Activated CD8-positive, alpha-beta T cell treated with anti-CD3 and anti-CD28 coated beads, Interleukin-2, amount 10 ng/mL, durations not matched to agents 7 days and 5 days (primary cell): Measurements from ENCODE around the gene CDH4. TPM values are rescaled to one million over a fixed set of nuclear protein-coding genes. Genes with fewer than 3 reads are reported as not detected.

Experiments
- ATAC-seq: fragments of 150-1000 bp; cut with Tn5 transposase; one replicate; pipeline ENCODE4 v1.10.0; 2021; ENCODE audit warnings: moderate library complexity
- CTCF ChIA-PET: fragments of 350-600 bp; sonication (Branson Sonifier 250); formaldehyde crosslinking; loops from one replicate; lab custom pipeline; 2021; ENCODE audit warnings: antibody characterized with exemption; lab: Charles Lee
- POLR2A ChIA-PET: fragments of 350-600 bp; sonication (Branson Sonifier 250); formaldehyde crosslinking; loops from one replicate; lab custom pipeline; 2021; ENCODE audit warnings: antibody characterized with exemption; lab: Charles Lee
- DNase-seq: peaks from one replicate; pipeline ENCODE4 v3.0.0-alpha.2; 2020
- H3K27ac Mint-ChIP-seq: one replicate; pipeline ENCODE4 v1.8.0; 2021; ENCODE audit warnings: mild to moderate bottlenecking, mixed read lengths
- H3K27me3 Mint-ChIP-seq: one replicate; pipeline ENCODE4 v1.8.0; 2021; ENCODE audit warnings: low read depth, mixed read lengths
- H3K36me3 Mint-ChIP-seq: one replicate; pipeline ENCODE4 v1.8.0; 2021; ENCODE audit warnings: low read depth, mixed read lengths
- H3K4me1 Mint-ChIP-seq: one replicate; pipeline ENCODE4 v1.8.0; 2021; ENCODE audit warnings: low read depth, mixed read lengths
- H3K4me3 Mint-ChIP-seq: one replicate; pipeline ENCODE4 v1.8.0; 2021; ENCODE audit warnings: mild to moderate bottlenecking, mixed read lengths
- H3K9me3 Mint-ChIP-seq: one replicate; pipeline ENCODE4 v1.8.0; 2022; ENCODE audit warnings: mixed read lengths; ENCODE audit not compliant: insufficient read depth
- total RNA-seq, 2 experiments: library from RNA; stranded (reverse); gene quantifications; one replicate each; pipeline ENCODE4 v1.2.3, GENCODE V29; 2021

The CDH4 gene
- total RNA-seq, 2 experiments from 2014 or later: 0.05 to 0.13 TPM

DNA sequence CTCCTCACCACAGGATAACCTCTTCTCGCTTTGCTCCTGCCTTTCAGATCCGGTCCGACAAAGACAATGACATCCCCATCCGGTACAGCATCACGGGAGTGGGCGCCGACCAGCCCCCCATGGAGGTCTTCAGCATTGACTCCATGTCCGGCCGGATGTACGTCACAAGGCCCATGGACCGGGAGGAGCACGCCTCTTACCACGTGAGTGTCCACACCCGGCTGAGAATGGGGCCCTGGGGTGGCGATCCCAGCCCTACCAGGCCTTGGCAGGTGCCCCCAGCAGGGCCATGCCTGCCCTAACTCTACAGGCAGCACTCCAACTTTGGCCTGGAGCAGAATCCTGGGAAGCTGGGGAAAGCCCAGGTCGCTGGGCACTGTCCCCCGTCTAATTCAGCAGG, 592.6 kb downstream of the CDH4 start:
- Mint-ChIP-seq H3K27me3 (no peaks in the 10 kb centered on the region), H3K9me3 (no peaks in the 10 kb centered on the region), H3K4me1 (no peaks in the 10 kb centered on the region), H3K4me3 (no peak overlapping the region), H3K36me3 (no peaks in the 10 kb centered on the region), H3K27ac (no peak overlapping the region)
- ChIA-PET CTCF (no interaction called here), POLR2A (no interaction called here)
- DNase-seq: no peak
- ATAC-seq: no peak

DNA sequence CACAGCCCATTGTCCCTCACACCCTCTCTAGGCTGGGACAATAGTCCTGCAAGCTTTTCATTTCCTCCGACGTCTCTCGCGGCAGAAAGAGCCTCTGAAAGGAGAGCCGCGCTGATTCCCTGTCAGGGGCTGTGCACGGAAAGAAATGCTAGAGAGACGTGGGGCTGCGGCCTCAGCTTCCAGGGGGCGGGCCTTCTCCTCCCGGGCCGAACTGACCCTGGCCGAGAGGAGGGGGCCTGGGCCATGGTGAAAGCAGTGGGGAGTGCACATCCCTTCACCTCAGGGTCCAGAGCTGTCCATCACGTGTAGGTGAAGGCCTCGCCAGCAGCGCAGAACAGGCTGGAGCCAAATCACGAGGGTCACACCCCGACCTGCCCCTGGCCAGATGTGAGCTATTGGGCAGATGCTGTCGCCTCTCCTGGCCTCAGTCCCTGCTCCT, 593.2 kb downstream of the CDH4 start:
- no peaks in the 10 kb centered on the region for H3K36me3 Mint-ChIP-seq

DNA sequence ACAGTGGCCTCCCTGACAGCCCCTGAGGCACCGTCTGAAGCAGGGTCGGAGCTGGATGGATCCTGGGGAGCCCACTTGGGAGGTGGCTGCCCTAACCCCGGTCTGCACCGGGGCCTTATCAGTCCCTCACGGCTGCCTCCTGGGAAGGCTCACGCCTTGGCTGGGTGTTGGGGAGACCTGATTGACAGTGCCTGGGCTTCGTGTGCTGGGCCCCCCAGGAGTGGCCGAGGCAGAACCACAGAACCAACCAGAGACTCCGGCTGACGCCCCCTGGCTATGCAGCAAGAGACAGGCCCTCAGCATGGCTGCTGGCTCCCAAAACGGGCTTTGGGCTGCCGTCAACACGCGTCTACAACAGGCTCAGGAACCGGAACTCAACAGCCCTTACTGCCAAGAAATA, 594.0 kb downstream of the CDH4 start:
- no peaks in the 10 kb centered on the region for H3K9me3 Mint-ChIP-seq
- H3K36me3 Mint-ChIP-seq: no peaks in the 10 kb centered on the region
- ATAC-seq (no peak), DNase-seq (no peak)
- no peaks in the 10 kb centered on the region for H3K4me1 Mint-ChIP-seq
- ChIA-PET CTCF (no interaction called here), POLR2A (no interaction called here)
- H3K27me3 Mint-ChIP-seq: no peaks in the 10 kb centered on the region
- H3K27ac Mint-ChIP-seq: no peak overlapping the region
- H3K4me3 Mint-ChIP-seq: no peak overlapping the region

More for the DNA sequence above, 593.2 kb downstream of the CDH4 start:
- Mint-ChIP-seq H3K27ac (no peak overlapping the region), H3K4me3 (no peak overlapping the region), H3K4me1 (no peaks in the 10 kb centered on the region), H3K9me3 (no peaks in the 10 kb centered on the region), H3K27me3 (no peaks in the 10 kb centered on the region)
- DNase-seq (no peak), ATAC-seq (no peak)
- ChIA-PET POLR2A (no interaction called here), CTCF (no interaction called here)

- H3K4me3 Mint-ChIP-seq: no peak overlapping the region
- no peak for DNase-seq
- ChIA-PET POLR2A (interaction anchor here (0.6 kb wide), 1 partner anchor 10 kb away, joined by 3 read pairs; no protein-coding TSS in a partner anchor), CTCF (no interaction called here)
- no peak overlapping the region for H3K27ac Mint-ChIP-seq
- no peaks in the 10 kb centered on the region for H3K9me3 Mint-ChIP-seq
- no peaks in the 10 kb centered on the region for H3K27me3 Mint-ChIP-seq
- no peak for ATAC-seq
- H3K36me3 Mint-ChIP-seq: no peaks in the 10 kb centered on the region
- H3K4me1 Mint-ChIP-seq: no peaks in the 10 kb centered on the region
Observed at GRCh38 chr20:61846741-61847419, 594.8 kb downstream of the CDH4 start.

- no peak for ATAC-seq
- Mint-ChIP-seq H3K27me3 (no peaks in the 10 kb centered on the region), H3K9me3 (no peaks in the 10 kb centered on the region), H3K4me1 (no peaks in the 10 kb centered on the region), H3K27ac (no peak overlapping the region), H3K4me3 (no peak overlapping the region), H3K36me3 (no peaks in the 10 kb centered on the region)
- no peak for DNase-seq
- POLR2A ChIA-PET: no interaction called here
- CTCF ChIA-PET: no interaction called here
Observed at GRCh38 chr20:61847420-61847748, 595.3 kb downstream of the CDH4 start.

DNA sequence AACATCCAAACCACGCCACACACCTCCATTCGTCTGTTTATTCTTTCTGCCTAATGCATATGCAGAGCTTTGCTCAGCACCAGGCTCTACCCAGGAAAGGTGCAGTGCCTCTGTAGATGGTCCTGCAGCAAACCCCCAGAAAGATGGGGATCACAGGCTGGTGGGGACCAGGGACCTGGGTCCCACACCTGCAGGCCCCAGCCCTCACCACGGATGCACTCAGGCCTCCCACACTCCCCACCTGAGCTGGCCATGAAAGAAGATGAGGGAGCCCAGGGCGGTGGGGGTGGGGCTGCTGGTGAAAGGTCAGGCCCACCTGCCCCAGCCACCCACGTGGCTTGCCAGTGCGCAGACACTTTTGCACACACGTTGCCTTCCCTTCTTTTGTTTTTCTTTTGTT, 595.9 kb downstream of the CDH4 start:
- Mint-ChIP-seq H3K4me3 (no peak overlapping the region), H3K27me3 (no peaks in the 10 kb centered on the region), H3K36me3 (no peaks in the 10 kb centered on the region), H3K27ac (no peak overlapping the region), H3K4me1 (no peaks in the 10 kb centered on the region), H3K9me3 (no peaks in the 10 kb centered on the region)
- DNase-seq (no peak), ATAC-seq (no peak)
- ChIA-PET POLR2A (no interaction called here), CTCF (no interaction called here)

GRCh38 chr20:61848851-61849250, 596.8 kb downstream of the CDH4 start:
- ATAC-seq (no peak), DNase-seq (no peak)
- Mint-ChIP-seq H3K9me3 (no peaks in the 10 kb centered on the region), H3K27ac (no peak overlapping the region), H3K36me3 (no peaks in the 10 kb centered on the region), H3K4me3 (no peak overlapping the region), H3K4me1 (no peaks in the 10 kb centered on the region), H3K27me3 (no peaks in the 10 kb centered on the region)
- CTCF ChIA-PET: no interaction called here
- POLR2A ChIA-PET: no interaction called here

GRCh38 chr20:61849376-61849775, 597.3 kb downstream of the CDH4 start:
- ChIA-PET POLR2A (no interaction called here), CTCF (no interaction called here)
- H3K4me1 Mint-ChIP-seq: no peaks in the 10 kb centered on the region
- no peak overlapping the region for H3K4me3 Mint-ChIP-seq
- DNase-seq (no peak), ATAC-seq (no peak)
- no peak overlapping the region for H3K27ac Mint-ChIP-seq
- no peaks in the 10 kb centered on the region for H3K9me3 Mint-ChIP-seq
- no peaks in the 10 kb centered on the region for H3K36me3 Mint-ChIP-seq
- H3K27me3 Mint-ChIP-seq: no peaks in the 10 kb centered on the region

DNA sequence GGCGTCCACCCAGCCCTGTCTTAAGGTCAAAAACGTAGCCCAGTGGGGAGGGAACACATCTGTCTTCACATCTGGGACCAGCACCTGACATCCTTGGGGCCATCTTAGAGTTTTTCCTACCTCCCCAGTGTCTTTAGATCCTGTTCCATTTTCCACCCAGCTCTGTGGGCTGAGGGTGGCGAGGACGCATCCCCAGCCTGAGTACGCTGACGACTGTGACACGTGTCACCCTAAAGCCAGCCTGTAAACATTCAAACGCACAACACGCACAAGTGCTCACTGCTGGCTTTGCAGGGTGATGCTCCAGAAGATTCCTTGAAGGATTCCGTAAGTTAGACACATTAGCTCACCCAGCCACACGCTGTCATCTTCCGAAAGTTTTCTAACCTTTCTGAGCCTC, 597.8 kb downstream of the CDH4 start:
- H3K4me3 Mint-ChIP-seq: no peak overlapping the region
- H3K9me3 Mint-ChIP-seq: no peaks in the 10 kb centered on the region
- H3K36me3 Mint-ChIP-seq: no peaks in the 10 kb centered on the region
- H3K4me1 Mint-ChIP-seq: no peaks in the 10 kb centered on the region
- ChIA-PET CTCF (no interaction called here), POLR2A (no interaction called here)
- H3K27ac Mint-ChIP-seq: no peak overlapping the region
- no peaks in the 10 kb centered on the region for H3K27me3 Mint-ChIP-seq
- ATAC-seq: no peak
- no peak for DNase-seq

- H3K4me3 Mint-ChIP-seq: no peak overlapping the region
- ChIA-PET CTCF (no interaction called here), POLR2A (no interaction called here)
- DNase-seq (no peak), ATAC-seq (no peak)
- no peak overlapping the region for H3K27ac Mint-ChIP-seq
- no peaks in the 10 kb centered on the region for H3K36me3 Mint-ChIP-seq
- H3K4me1 Mint-ChIP-seq: no peaks in the 10 kb centered on the region
- H3K9me3 Mint-ChIP-seq: no peaks in the 10 kb centered on the region
- no peaks in the 10 kb centered on the region for H3K27me3 Mint-ChIP-seq
Observed at GRCh38 chr20:61850457-61850856, 598.4 kb downstream of the CDH4 start.

DNA sequence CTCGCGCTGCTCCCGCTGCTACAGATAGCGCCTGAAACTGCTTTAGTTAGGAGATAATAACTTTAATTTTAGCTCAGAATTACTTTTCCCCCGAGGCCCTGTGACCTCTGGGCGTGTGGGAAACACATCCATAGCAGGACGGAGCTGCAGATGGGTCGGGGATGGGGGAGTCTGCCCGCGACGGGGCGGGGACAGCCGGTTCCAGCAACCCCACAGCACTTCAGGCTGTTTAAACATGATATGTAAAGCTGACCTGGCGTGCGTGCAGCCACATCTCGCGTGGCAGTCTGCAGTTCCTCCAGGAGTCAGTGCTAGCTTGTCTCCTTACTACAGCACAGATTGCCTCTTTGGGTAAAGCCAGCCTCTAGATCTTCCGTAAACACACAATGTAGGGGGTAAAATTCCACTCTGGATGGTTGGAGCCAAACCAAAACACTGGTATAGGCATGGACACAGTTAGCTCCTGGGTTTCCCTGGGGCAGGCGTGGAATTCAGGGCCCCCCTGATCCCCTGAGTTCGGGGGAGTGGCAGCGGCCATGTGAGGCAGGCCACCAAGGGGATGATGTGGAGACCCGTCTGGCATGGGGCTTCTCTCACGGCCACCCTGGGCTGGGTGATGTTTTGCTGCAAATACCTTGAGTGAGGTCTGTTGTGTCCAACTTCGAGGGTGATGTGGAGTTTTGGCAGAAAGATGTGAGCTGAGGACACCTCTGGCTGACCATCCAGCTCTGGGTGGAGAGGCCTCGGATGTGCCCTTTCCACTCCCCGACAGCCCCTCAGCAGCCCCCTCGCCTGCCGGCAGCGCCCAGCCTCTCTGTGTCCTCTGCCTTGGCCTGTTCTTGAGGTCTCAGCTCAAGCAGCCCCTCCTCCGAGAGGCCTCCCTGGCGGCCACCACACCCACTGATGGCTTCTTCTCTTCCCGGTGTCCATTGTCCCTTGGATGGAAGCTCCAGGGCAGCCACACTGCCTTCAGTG, 599.2 kb downstream of the CDH4 start:
- H3K4me3 Mint-ChIP-seq: no peak overlapping the region
- ATAC-seq: no peak
- no peak overlapping the region for H3K27ac Mint-ChIP-seq
- no peaks in the 10 kb centered on the region for H3K36me3 Mint-ChIP-seq
- ChIA-PET CTCF (no interaction called here), POLR2A (no interaction called here)
- H3K9me3 Mint-ChIP-seq: no peaks in the 10 kb centered on the region
- H3K27me3 Mint-ChIP-seq: no peaks in the 10 kb centered on the region
- DNase-seq: no peak
- H3K4me1 Mint-ChIP-seq: no peaks in the 10 kb centered on the region

DNA sequence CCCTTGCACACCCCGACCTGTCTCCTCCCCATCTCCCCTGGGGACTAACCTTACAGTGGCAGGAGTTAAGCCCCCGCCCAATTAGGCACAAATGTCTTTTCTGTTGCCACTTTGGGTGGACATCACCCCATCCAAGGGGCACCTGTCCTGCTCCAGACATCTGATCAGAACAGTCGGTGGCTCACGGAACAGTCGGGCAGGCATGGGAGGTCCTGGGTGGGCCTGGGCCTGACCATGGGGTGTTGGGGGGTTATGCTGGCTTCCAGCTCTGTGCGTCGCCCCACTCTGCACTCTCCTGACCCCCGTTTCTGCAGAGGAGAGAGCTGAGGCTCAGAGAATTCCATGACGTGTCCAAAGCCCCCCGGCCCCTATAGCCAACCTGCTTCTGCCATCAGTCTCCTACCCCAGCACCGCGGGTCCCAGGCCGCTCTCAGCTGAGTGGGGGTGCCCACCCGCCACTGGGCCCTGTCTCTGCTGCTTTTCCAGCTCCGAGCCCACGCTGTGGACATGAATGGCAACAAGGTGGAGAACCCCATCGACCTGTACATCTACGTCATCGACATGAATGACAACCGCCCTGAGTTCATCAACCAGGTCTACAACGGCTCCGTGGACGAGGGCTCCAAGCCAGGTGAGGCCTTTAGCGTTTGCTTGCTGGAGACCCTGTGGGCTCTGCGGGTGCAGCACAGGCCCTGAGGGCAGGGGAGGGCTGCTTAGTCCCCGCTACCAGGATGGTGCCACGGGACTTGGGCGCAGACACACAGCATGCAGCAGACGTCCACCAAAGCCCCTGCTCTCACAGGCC, 600.4 kb downstream of the CDH4 start:
- Mint-ChIP-seq H3K4me1 (no peaks in the 10 kb centered on the region), H3K27ac (no peak overlapping the region), H3K36me3 (no peaks in the 10 kb centered on the region), H3K4me3 (no peak overlapping the region), H3K27me3 (no peaks in the 10 kb centered on the region), H3K9me3 (no peaks in the 10 kb centered on the region)
- DNase-seq (no peak), ATAC-seq (no peak)
- POLR2A ChIA-PET: no interaction called here
- CTCF ChIA-PET: no interaction called here
